ENCODE results near the gene SENP5. TPM values are rescaled to one million over a fixed set of nuclear protein-coding genes. Genes with fewer than 3 reads are reported as not detected.
"Not testable (repeated sequence)": the region's sequence is repeated elsewhere in the genome, so short reads cannot be mapped to it uniquely, and the experiment has no call there.

The SENP5 gene
- total RNA-seq, 1 donor from 2014 or later, result 46.1 TPM

GRCh38 chr3:196941729-196942225 is 74.1 kb downstream of the SENP5 start:
- H3K9me3 ChIP-seq (ENCODE audit: low read depth), result no peaks in the 10 kb centered on the region
- H3K27me3 Mint-ChIP-seq (ENCODE audit: insufficient read depth, low read depth), result peaks cover 3% of the 10 kb centered on the region
- peaks cover 16% of the 10 kb centered on the region for H4K20me1 ChIP-seq (ENCODE audit: low read depth)
- H3K4me1 Mint-ChIP-seq, result peaks cover 33% of the 10 kb centered on the region
- H3K4me3 Mint-ChIP-seq, result peak overlapping the region; percentile 96
- H3K9me3 Mint-ChIP-seq, result no peaks in the 10 kb centered on the region
- H3K9ac ChIP-seq, result peak overlapping the region; percentile 87
- peaks cover 13% of the 10 kb centered on the region for H3K36me3 ChIP-seq
- H3K27ac ChIP-seq, result peak overlapping the region; percentile 90
- peak overlapping the region; percentile 89 for H3K27ac Mint-ChIP-seq
- peak; percentile 79 for DNase-seq (ENCODE audit: low spot score)
- peak overlapping the region; percentile 75 for H3K4me2 ChIP-seq
- TF ChIP-seq EZH2phosphoT487 (IDR thresholded peaks at IDR 0.05), result no peak
- no peaks in the 10 kb centered on the region for H3K27me3 ChIP-seq
- H3K79me2 ChIP-seq (ENCODE audit: low read depth), result peaks cover 55% of the 10 kb centered on the region
- H3K4me1 ChIP-seq, result peaks cover 18% of the 10 kb centered on the region
- peak overlapping the region; percentile 90 for H3K4me3 ChIP-seq
- H3K36me3 Mint-ChIP-seq, result peaks cover 12% of the 10 kb centered on the region
- H3F3A ChIP-seq (ENCODE audit: low read depth), result peaks cover 21% of the 10 kb centered on the region
- H2AFZ ChIP-seq (replicated peaks), result peak overlapping the region; percentile 84

GRCh38 chr3:196942226-196942914 is 74.7 kb downstream of the SENP5 start, which contains the start of gene NCBP2:
Gene NCBP2, minus strand, starts transcription at chr3:196942528. Its CDS starts 25 bp downstream, at chr3:196942503.
- Histone ChIP-seq H3K4me2 (peak within 1 kb of the TSS; percentile 86), H4K20me1 (ENCODE audit: low read depth) (peaks cover 16% of the 10 kb centered on the region), H3K4me1 (peaks cover 18% of the 10 kb centered on the region), H2AFZ (replicated peaks) (peak within 1 kb of the TSS; percentile 84), H3F3A (ENCODE audit: low read depth) (peaks cover 17% of the 10 kb centered on the region), H3K4me3 (peak within 1 kb of the TSS; percentile 90), H3K9me3 (ENCODE audit: low read depth) (no peaks in the 10 kb centered on the region), H3K36me3 (peaks cover 13% of the 10 kb centered on the region), H3K27me3 (no peaks in the 10 kb centered on the region), H3K79me2 (ENCODE audit: low read depth) (peaks cover 55% of the 10 kb centered on the region), H3K9ac (peak within 1 kb of the TSS; percentile 87), H3K27ac (peak within 1 kb of the TSS; percentile 90)
- Mint-ChIP-seq H3K4me1 (peaks cover 33% of the 10 kb centered on the region), H3K27ac (peak within 1 kb of the TSS; percentile 89), H3K36me3 (peaks cover 6% of the 10 kb centered on the region), H3K4me3 (peak within 1 kb of the TSS; percentile 96), H3K9me3 (no peaks in the 10 kb centered on the region), H3K27me3 (ENCODE audit: insufficient read depth, low read depth) (peaks cover 5% of the 10 kb centered on the region)
- TF ChIP-seq CTCF (IDR thresholded peaks at IDR 0.05) (peak; percentile 73), EZH2 (IDR thresholded peaks at IDR 0.05) (no peak), EZH2phosphoT487 (IDR thresholded peaks at IDR 0.05) (peak; percentile 46)
- DNase-seq (ENCODE audit: low spot score), result peak; percentile 99

GRCh38 chr3:196942915-196943277 is 75.2 kb downstream of the SENP5 start:
- H3K27me3 Mint-ChIP-seq (ENCODE audit: insufficient read depth, low read depth), result peaks cover 6% of the 10 kb centered on the region
- TF ChIP-seq EZH2 (IDR thresholded peaks at IDR 0.05), result no peak
- TF ChIP-seq CTCF (IDR thresholded peaks at IDR 0.05), result no peak
- no peak for TF ChIP-seq EZH2phosphoT487 (IDR thresholded peaks at IDR 0.05)
- H3K9ac ChIP-seq, result peak overlapping the region; percentile 79
- no peaks in the 10 kb centered on the region for H3K9me3 Mint-ChIP-seq
- H3K4me1 ChIP-seq, result peaks cover 18% of the 10 kb centered on the region
- H2AFZ ChIP-seq (replicated peaks), result peak overlapping the region; percentile 30
- peak overlapping the region; percentile 90 for H3K4me3 ChIP-seq
- H3K36me3 Mint-ChIP-seq, result peaks cover 6% of the 10 kb centered on the region
- H3K4me2 ChIP-seq, result peak overlapping the region; percentile 86
- peaks cover 16% of the 10 kb centered on the region for H4K20me1 ChIP-seq (ENCODE audit: low read depth)
- peak overlapping the region; percentile 23 for H3K27ac ChIP-seq
- H3K79me2 ChIP-seq (ENCODE audit: low read depth), result peaks cover 55% of the 10 kb centered on the region
- no peaks in the 10 kb centered on the region for H3K9me3 ChIP-seq (ENCODE audit: low read depth)
- peaks cover 10% of the 10 kb centered on the region for H3K36me3 ChIP-seq
- peak overlapping the region; percentile 96 for H3K4me3 Mint-ChIP-seq
- H3K27me3 ChIP-seq, result no peaks in the 10 kb centered on the region
- H3K27ac Mint-ChIP-seq, result peak overlapping the region; percentile 57
- peaks cover 33% of the 10 kb centered on the region for H3K4me1 Mint-ChIP-seq
- DNase-seq (ENCODE audit: low spot score), result no peak
- H3F3A ChIP-seq (ENCODE audit: low read depth), result peaks cover 15% of the 10 kb centered on the region

- not testable (repeated sequence) for H3K9me3 ChIP-seq (ENCODE audit: low read depth); H3K36me3 Mint-ChIP-seq; H3K9ac ChIP-seq; H3K27me3 Mint-ChIP-seq (ENCODE audit: insufficient read depth, low read depth); H3K36me3 ChIP-seq; DNase-seq (ENCODE audit: low spot score); H3K27ac ChIP-seq; H2AFZ ChIP-seq (replicated peaks); H3K27me3 ChIP-seq; H3K27ac Mint-ChIP-seq; H3K9me3 Mint-ChIP-seq
- peaks cover 48% of the 10 kb centered on the region for H3K79me2 ChIP-seq (ENCODE audit: low read depth)
- H3F3A ChIP-seq (ENCODE audit: low read depth), result peaks cover 11% of the 10 kb centered on the region
- H3K4me1 ChIP-seq, result peaks cover 18% of the 10 kb centered on the region
- H3K4me3 Mint-ChIP-seq, result peak overlapping the region; percentile 96
- H3K4me3 ChIP-seq, result peak overlapping the region; percentile 90
- peaks cover 16% of the 10 kb centered on the region for H4K20me1 ChIP-seq (ENCODE audit: low read depth)
- peaks cover 36% of the 10 kb centered on the region for H3K4me1 Mint-ChIP-seq
- H3K4me2 ChIP-seq, result peak overlapping the region; percentile 86
Observed at GRCh38 chr3:196944037-196944790, 76.5 kb downstream of the SENP5 start.
